Uterus (tissue), 2 donors: Measurements from ENCODE around the gene RICTOR.

ENCODE experiments used
- CTCF ChIP-seq, 4 experiments: fragments of 200-600 bp in 2 of 4; fragments of 450-650 bp in 2 of 4; sonication (generic) in 2 of 4; IDR thresholded peaks; one replicate each; pipeline ENCODE4 v1.5.1; 2016 to 2019; ENCODE audit warnings: antibody characterized with exemption in 4 of 4, mild to moderate bottlenecking in 2 of 4, moderate library complexity in 1 of 4
- POLR2A ChIP-seq, 2 donors: fragments of 450-650 bp; IDR thresholded peaks; one replicate each; pipeline ENCODE4 v1.6.1; 2016; ENCODE audit warnings: antibody characterized with exemption in 2 of 2, mild to moderate bottlenecking in 1 of 2, moderate library complexity in 1 of 2

DNA sequence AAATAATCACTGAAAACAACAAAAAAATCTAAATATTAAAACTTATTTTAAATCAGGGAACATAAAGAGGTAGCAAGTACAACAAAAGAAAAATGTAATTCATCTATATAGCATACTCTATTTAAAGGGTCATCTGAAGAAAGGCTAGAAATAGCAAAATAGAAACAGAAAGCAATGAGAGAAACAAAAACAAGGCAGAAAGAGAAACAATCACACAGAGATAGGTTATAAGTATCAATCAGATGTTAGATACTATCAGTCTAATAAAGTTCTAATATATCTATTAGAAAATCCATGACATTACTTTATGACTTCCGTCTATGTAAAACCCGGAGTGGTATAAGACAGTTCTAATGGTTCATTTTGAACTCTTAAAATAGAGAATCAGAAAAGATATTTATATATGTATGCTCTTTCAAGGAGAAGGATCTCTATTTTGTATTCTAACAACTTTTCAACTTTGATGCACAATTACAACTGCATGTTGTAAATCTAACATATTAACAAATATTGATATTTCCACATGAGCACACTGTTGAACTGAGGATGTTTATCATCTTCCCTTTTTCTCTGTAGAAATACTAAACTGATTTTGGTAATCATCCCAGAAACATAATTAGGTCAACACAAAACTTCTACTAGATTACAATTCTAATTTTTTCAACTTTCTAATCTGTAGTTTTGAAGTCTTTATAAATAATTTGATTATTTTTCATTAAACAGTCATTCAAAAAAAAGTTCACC, 15.8 kb downstream of the RICTOR start:
- no peak for TF ChIP-seq CTCF (IDR thresholded peaks at IDR 0.05)
- TF ChIP-seq POLR2A (IDR thresholded peaks at IDR 0.05) = no peak
